ENCODE results near the gene ISCA2.

DNA sequence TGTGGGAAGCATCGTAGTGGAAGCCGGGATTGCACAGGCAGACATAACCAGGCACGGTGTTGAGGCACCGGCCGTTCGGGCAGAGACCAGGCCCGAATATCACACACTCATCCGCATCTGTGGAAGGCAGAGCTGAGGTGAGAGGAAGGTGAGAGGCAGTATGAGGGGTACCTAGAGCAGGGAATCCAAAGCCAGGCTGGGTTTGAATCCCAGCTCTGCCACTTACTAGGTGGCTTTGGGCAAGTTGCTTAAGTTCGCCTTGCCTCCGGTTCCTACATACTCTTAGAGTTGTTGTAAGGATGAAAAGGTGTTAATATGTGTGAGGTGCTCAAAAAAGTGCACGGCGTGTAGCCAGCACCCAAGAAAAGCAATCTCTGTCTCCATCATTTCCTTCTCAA, 10.4 kb downstream of the ISCA2 start:
- TF ChIP-seq, protein P1, sequence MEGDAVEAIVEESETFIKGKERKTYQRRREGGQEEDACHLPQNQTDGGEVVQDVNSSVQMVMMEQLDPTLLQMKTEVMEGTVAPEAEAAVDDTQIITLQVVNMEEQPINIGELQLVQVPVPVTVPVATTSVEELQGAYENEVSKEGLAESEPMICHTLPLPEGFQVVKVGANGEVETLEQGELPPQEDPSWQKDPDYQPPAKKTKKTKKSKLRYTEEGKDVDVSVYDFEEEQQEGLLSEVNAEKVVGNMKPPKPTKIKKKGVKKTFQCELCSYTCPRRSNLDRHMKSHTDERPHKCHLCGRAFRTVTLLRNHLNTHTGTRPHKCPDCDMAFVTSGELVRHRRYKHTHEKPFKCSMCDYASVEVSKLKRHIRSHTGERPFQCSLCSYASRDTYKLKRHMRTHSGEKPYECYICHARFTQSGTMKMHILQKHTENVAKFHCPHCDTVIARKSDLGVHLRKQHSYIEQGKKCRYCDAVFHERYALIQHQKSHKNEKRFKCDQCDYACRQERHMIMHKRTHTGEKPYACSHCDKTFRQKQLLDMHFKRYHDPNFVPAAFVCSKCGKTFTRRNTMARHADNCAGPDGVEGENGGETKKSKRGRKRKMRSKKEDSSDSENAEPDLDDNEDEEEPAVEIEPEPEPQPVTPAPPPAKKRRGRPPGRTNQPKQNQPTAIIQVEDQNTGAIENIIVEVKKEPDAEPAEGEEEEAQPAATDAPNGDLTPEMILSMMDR (IDR thresholded peaks at IDR 0.05; ENCODE audit: borderline replicate concordance, extremely low read depth, low read length, poor library complexity, severe bottlenecking), result no peak
- TF ChIP-seq EZH2 (IDR thresholded peaks at IDR 0.05; ENCODE audit: borderline replicate concordance, low read depth, low read length, severe bottlenecking), result no peak
